Neural cell (in vitro differentiated cells): Measurements from ENCODE around the gene SRSF5. TPM values are rescaled to one million over a fixed set of nuclear protein-coding genes. Genes with fewer than 3 reads are reported as not detected.

Source experiments
- H2AFZ ChIP-seq: fragments of 200-600, 300-800 bp; sonication (generic), shearing (Covaris generic); 2 replicates; pipeline ENCODE4 v1.6.0; 2014; ENCODE audit warnings: low read depth, mild to moderate bottlenecking, antibody characterized with exemption, low read length, moderate library complexity
- H3F3A ChIP-seq: fragments of 200-600 bp; shearing (Covaris generic); 2 replicates; pipeline ENCODE4 v1.6.1; 2016; ENCODE audit warnings: mild to moderate bottlenecking, moderate library complexity, mixed read lengths, antibody characterized with exemption, low read length; ENCODE audit not compliant: insufficient read depth, poor library complexity, severe bottlenecking
- H3K27ac ChIP-seq: fragments of 200-600, 300-800 bp; sonication (generic), shearing (Covaris generic); 2 replicates; pipeline ENCODE4 v1.5.1; 2014; ENCODE audit warnings: mild to moderate bottlenecking, low read length, moderate library complexity
- H3K27me3 ChIP-seq: fragments of 300-800, 200-600 bp; sonication (generic), shearing (Covaris generic); 2 replicates; pipeline ENCODE4 v1.6.0; 2014; ENCODE audit warnings: mild to moderate bottlenecking, low read depth, low read length, moderate library complexity; ENCODE audit not compliant: insufficient read depth
- H3K36me3 ChIP-seq: fragments of 300-800, 200-600 bp; sonication (generic), shearing (Covaris generic); 2 replicates; pipeline ENCODE4 v1.5.1; 2014; ENCODE audit warnings: mild to moderate bottlenecking, antibody characterized with exemption, low read length, moderate library complexity; ENCODE audit not compliant: insufficient read depth
- H3K4me2 ChIP-seq: fragments of 300-800, 200-600 bp; sonication (generic), shearing (Covaris generic); 2 replicates; pipeline ENCODE4 v1.6.0; 2014; ENCODE audit warnings: mild to moderate bottlenecking, low read length
- H3K4me3 ChIP-seq: fragments of 300-800, 200-600 bp; sonication (generic), shearing (Covaris generic); 2 replicates; pipeline ENCODE4 v1.5.1; 2014; ENCODE audit warnings: mild to moderate bottlenecking, low read length, moderate library complexity
- H3K79me2 ChIP-seq: fragments of 200-600 bp; shearing (Covaris generic); replicated peaks from 2 replicates; pipeline ENCODE4 v1.6.0; 2014; ENCODE audit warnings: mild to moderate bottlenecking, low read length, moderate library complexity; ENCODE audit not compliant: insufficient read depth
- H3K9ac ChIP-seq: fragments of 300-800, 200-600 bp; sonication (generic), shearing (Covaris generic); 2 replicates; pipeline ENCODE4 v1.6.1; 2016; ENCODE audit warnings: mild to moderate bottlenecking, low read length, mixed read lengths
- H3K9me2 ChIP-seq: fragments of 200-600 bp; shearing (Covaris generic); 2 replicates; pipeline ENCODE4 v1.6.1; 2016; ENCODE audit warnings: mild to moderate bottlenecking, low read length, mixed read lengths; ENCODE audit not compliant: insufficient read depth
- H3K9me3 ChIP-seq: fragments of 200-600, 300-800 bp; sonication (generic), shearing (Covaris generic); 2 replicates; pipeline ENCODE4 v1.6.1; 2016; ENCODE audit warnings: mild to moderate bottlenecking, mixed run types, low read length, moderate library complexity, mixed read lengths
- H4K20me1 ChIP-seq: fragments of 200-600 bp; shearing (Covaris generic); 2 replicates; pipeline ENCODE4 v1.6.1; 2016; ENCODE audit warnings: mild to moderate bottlenecking, mixed run types; ENCODE audit not compliant: insufficient read depth
- EP300 ChIP-seq: fragments of 450-650 bp; conservative IDR thresholded peaks from 2 replicates; pipeline ENCODE4 v1.6.1; 2014; ENCODE audit warnings: antibody characterized with exemption, mild to moderate bottlenecking, moderate library complexity; ENCODE audit not compliant: poor library complexity, severe bottlenecking
- EZH2 ChIP-seq: fragments of 200-600, 300-800 bp; shearing (Covaris generic), sonication (generic); IDR thresholded peaks from 2 replicates; pipeline ENCODE4 v1.6.1; 2014; ENCODE audit warnings: antibody characterized with exemption, low read length, borderline replicate concordance, mild to moderate bottlenecking; ENCODE audit not compliant: insufficient read depth, poor library complexity, severe bottlenecking
- MXI1 ChIP-seq: fragments of 450-650 bp; conservative IDR thresholded peaks from 2 replicates; pipeline ENCODE4 v1.6.1; 2014; ENCODE audit warnings: antibody characterized with exemption, mild to moderate bottlenecking; ENCODE audit not compliant: poor library complexity, severe bottlenecking
- POLR2AphosphoS5 ChIP-seq: IDR thresholded peaks from 2 replicates; pipeline ENCODE4 v1.6.1; 2012
- RAD21 ChIP-seq: fragments of 450-650 bp; conservative IDR thresholded peaks from 2 replicates; pipeline ENCODE4 v1.6.1; 2014; ENCODE audit warnings: antibody characterized with exemption, mild to moderate bottlenecking, moderate library complexity
- REST ChIP-seq: IDR thresholded peaks from 2 replicates; pipeline ENCODE4 v1.6.1; 2012; ENCODE audit warnings: borderline replicate concordance
- SMC3 ChIP-seq: fragments of 450-650 bp; conservative IDR thresholded peaks from 2 replicates; pipeline ENCODE4 v1.6.1; 2014; ENCODE audit warnings: antibody characterized with exemption, mild to moderate bottlenecking, moderate library complexity; ENCODE audit not compliant: poor library complexity
- TAF1 ChIP-seq: IDR thresholded peaks from 2 replicates; pipeline ENCODE4 v1.6.1; 2012; ENCODE audit warnings: low read depth
- polyA plus RNA-seq: library from polyadenylated mRNA; depleted of rRNA; stranded (reverse); fragments of >200 nt; gene quantifications from 2 replicates; pipeline ENCODE4 v1.2.3, GENCODE V29; 2014
- TF ChIP-seq, protein P1 (sequence below): fragments of 450-650 bp; IDR thresholded peaks from 2 replicates; pipeline ENCODE4 v1.5.1; 2014; ENCODE audit warnings: antibody characterized with exemption, mild to moderate bottlenecking, moderate library complexity; ENCODE audit not compliant: poor library complexity, severe bottlenecking

Gene SRSF5
- polyA plus RNA-seq, 1 donor from 2014 or later: 1,017 TPM

- H3F3A ChIP-seq: no peaks in the 10 kb centered on the region
- peaks cover 13% of the 10 kb centered on the region for H3K79me2 ChIP-seq
- no peaks in the 10 kb centered on the region for H3K9me2 ChIP-seq
- H3K27me3 ChIP-seq: no peaks in the 10 kb centered on the region
- H4K20me1 ChIP-seq: no peaks in the 10 kb centered on the region
- no peak overlapping the region for H3K9ac ChIP-seq
- no peak overlapping the region for H3K4me2 ChIP-seq
- no peak overlapping the region for H3K4me3 ChIP-seq
- no peak overlapping the region for H2AFZ ChIP-seq
- no peak overlapping the region for H3K27ac ChIP-seq
- H3K9me3 ChIP-seq: no peaks in the 10 kb centered on the region
- TF ChIP-seq TAF1: no peak
- TF ChIP-seq EZH2: no peak
- no peak for TF ChIP-seq RAD21
- TF ChIP-seq, protein P1, sequence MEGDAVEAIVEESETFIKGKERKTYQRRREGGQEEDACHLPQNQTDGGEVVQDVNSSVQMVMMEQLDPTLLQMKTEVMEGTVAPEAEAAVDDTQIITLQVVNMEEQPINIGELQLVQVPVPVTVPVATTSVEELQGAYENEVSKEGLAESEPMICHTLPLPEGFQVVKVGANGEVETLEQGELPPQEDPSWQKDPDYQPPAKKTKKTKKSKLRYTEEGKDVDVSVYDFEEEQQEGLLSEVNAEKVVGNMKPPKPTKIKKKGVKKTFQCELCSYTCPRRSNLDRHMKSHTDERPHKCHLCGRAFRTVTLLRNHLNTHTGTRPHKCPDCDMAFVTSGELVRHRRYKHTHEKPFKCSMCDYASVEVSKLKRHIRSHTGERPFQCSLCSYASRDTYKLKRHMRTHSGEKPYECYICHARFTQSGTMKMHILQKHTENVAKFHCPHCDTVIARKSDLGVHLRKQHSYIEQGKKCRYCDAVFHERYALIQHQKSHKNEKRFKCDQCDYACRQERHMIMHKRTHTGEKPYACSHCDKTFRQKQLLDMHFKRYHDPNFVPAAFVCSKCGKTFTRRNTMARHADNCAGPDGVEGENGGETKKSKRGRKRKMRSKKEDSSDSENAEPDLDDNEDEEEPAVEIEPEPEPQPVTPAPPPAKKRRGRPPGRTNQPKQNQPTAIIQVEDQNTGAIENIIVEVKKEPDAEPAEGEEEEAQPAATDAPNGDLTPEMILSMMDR: no peak
- no peak for TF ChIP-seq REST
- no peak for TF ChIP-seq MXI1
- peaks cover 23% of the 10 kb centered on the region for H3K36me3 ChIP-seq
These were observed 6.8 kb downstream of the SRSF5 start for GRCh38 chr14:69773571-69774276.

DNA sequence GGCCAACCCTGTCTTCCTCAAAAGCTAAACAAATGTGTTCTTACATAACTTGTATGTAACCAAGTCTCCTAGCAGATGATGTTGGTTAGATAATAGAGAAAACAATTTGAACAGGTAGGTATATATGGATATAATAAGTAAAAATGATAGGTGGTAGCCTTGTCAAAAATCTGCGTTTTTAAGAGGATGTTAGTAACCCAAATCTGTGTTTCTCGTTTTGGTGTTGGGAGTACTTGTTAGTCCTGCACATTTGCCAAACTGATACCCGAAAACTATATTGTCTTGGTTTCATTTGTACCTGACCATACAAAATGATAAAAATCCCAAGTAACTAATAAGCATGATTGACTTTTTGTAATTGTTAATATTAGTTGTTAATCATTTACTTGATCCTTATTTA, 8.1 kb downstream of the SRSF5 start:
- Histone ChIP-seq H3K4me3 (no peak overlapping the region), H3K9ac (no peak overlapping the region), H2AFZ (no peak overlapping the region), H3K27ac (no peak overlapping the region), H3F3A (no peaks in the 10 kb centered on the region), H3K9me2 (no peaks in the 10 kb centered on the region), H3K9me3 (no peaks in the 10 kb centered on the region), H3K4me2 (no peak overlapping the region), H3K27me3 (no peaks in the 10 kb centered on the region), H3K79me2 (peaks cover under 1% of the 10 kb centered on the region), H4K20me1 (no peaks in the 10 kb centered on the region), H3K36me3 (peaks cover 16% of the 10 kb centered on the region)
- TF ChIP-seq SMC3 (no peak), POLR2AphosphoS5 (no peak), MXI1 (no peak), REST (no peak), TAF1 (no peak), EP300 (no peak), EZH2 (no peak)
- TF ChIP-seq, protein P1: no peak
